MCF 10A (cell line): ENCODE data around the gene DMRTA2. TPM values are rescaled to one million over a fixed set of nuclear protein-coding genes. Genes with fewer than 3 reads are reported as not detected.

Source experiments
- BruUV-seq: library from RNA; stranded (reverse); fragments of 400-500 nt; replicated peaks from 2 replicates; lab custom pipeline; 2021; lab: Mats Ljungman, UMichigan
- CTCF ChIA-PET: fragments of 300-600 bp; sonication (Branson Sonifier 250); formaldehyde crosslinking; extraction: SDS; loops from one replicate; lab custom pipeline; 2021; ENCODE audit warnings: antibody characterized with exemption, inconsistent platforms; lab: Yijun Ruan, JAX
- POLR2A ChIA-PET: fragments of 300-600, 350-650 bp; sonication (Branson Sonifier 250); formaldehyde crosslinking; extraction: SDS; loops from one replicate; lab custom pipeline; 2020; ENCODE audit warnings: antibody characterized with exemption, inconsistent platforms; lab: Yijun Ruan, JAX
- DNase-seq: peaks from one replicate; pipeline ENCODE4 v3.0.0-alpha.2; 2018; ENCODE audit not compliant: unreplicated experiment
- H3K27ac Mint-ChIP-seq: one replicate; pipeline ENCODE4 v1.8.0; 2022; ENCODE audit warnings: mild to moderate bottlenecking, low read depth, mixed read lengths; ENCODE audit not compliant: unreplicated experiment
- H3K27me3 Mint-ChIP-seq: one replicate; pipeline ENCODE4 v1.8.0; 2022; ENCODE audit warnings: mixed read lengths; ENCODE audit not compliant: insufficient read depth, unreplicated experiment
- H3K36me3 Mint-ChIP-seq: one replicate; pipeline ENCODE4 v1.8.0; 2022; ENCODE audit warnings: mild to moderate bottlenecking, moderate library complexity, mixed read lengths; ENCODE audit not compliant: insufficient read depth, unreplicated experiment
- H3K4me1 Mint-ChIP-seq: one replicate; pipeline ENCODE4 v1.8.0; 2022; ENCODE audit warnings: mixed read lengths; ENCODE audit not compliant: insufficient read depth, unreplicated experiment
- H3K4me3 Mint-ChIP-seq: one replicate; pipeline ENCODE4 v1.8.0; 2022; ENCODE audit warnings: mild to moderate bottlenecking, moderate library complexity, mixed read lengths; ENCODE audit not compliant: unreplicated experiment
- H3K9me3 Mint-ChIP-seq: one replicate; pipeline ENCODE4 v1.8.0; 2022; ENCODE audit warnings: mixed read lengths; ENCODE audit not compliant: unreplicated experiment
- CTCF ChIP-seq: fragments of 200-600 bp; IDR thresholded peaks from one replicate; pipeline ENCODE4 v1.8.0; 2022; ENCODE audit warnings: antibody characterized with exemption, mild to moderate bottlenecking; ENCODE audit not compliant: unreplicated experiment
- intact Hi-C: fragments of 100-400 bp; cut with micrococcal nuclease; formaldehyde crosslinking; loops from 2 replicates; pipeline ENCODE4 v1.14.1; 2022
- total RNA-seq: library from RNA; stranded (reverse); gene quantifications from 2 replicates; pipeline ENCODE4 v1.2.3, GENCODE V29; 2022

Gene DMRTA2
- total RNA-seq, 1 experiment from 2014 or later: not detected

GRCh38 chr1:50415235-50416149 lies 7.8 kb downstream of the DMRTA2 start:
- peaks cover 20% of the 10 kb centered on the region for H3K9me3 Mint-ChIP-seq
- H3K4me3 Mint-ChIP-seq: no peak overlapping the region
- intact Hi-C loops: no loop called here
- TF ChIP-seq CTCF: no peak
- H3K27me3 Mint-ChIP-seq: no peaks in the 10 kb centered on the region
- no peak overlapping the region for H3K27ac Mint-ChIP-seq
- no peaks in the 10 kb centered on the region for H3K4me1 Mint-ChIP-seq
- ChIA-PET POLR2A (no interaction called here), CTCF (no interaction called here)
- peaks cover 7% of the 10 kb centered on the region for H3K36me3 Mint-ChIP-seq
- no TSS peak for BruUV-seq
- no peak for DNase-seq

DNA sequence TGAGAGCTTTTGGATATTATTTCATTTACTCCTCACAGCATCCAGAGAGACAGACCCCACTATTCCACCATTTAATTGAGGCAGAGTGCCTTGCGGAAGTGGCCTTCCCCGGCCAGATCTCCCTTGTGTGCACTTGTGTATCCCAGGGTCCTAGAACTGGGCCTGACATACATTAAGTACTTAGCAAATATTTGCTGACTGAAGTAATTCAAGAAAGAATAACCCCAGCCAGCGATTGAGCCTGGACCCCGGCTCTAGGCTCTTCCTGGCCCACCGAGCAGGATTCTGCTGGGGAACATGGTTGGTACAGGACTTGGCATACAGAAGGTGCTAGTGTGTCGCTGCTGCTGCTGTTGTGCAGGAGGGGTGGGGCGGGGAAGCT lies 8.4 kb downstream of the DMRTA2 start:
- no peaks in the 10 kb centered on the region for H3K27me3 Mint-ChIP-seq
- no peaks in the 10 kb centered on the region for H3K4me1 Mint-ChIP-seq
- intact Hi-C loops: no loop called here
- peaks cover 7% of the 10 kb centered on the region for H3K36me3 Mint-ChIP-seq
- ChIA-PET POLR2A (no interaction called here), CTCF (no interaction called here)
- BruUV-seq: no TSS peak
- no peak for DNase-seq
- H3K4me3 Mint-ChIP-seq: no peak overlapping the region
- TF ChIP-seq CTCF: no peak
- H3K9me3 Mint-ChIP-seq: peaks cover 13% of the 10 kb centered on the region
- H3K27ac Mint-ChIP-seq: no peak overlapping the region

- ChIA-PET POLR2A (interaction anchor here (0.5 kb wide), 1 partner anchor 13 kb away, joined by 3 read pairs; no protein-coding TSS in a partner anchor), CTCF (interaction anchor here (0.5 kb wide), 1 partner anchor 1735 kb away, joined by 3 read pairs; no protein-coding TSS in a partner anchor)
- Mint-ChIP-seq H3K27ac (no peak overlapping the region), H3K27me3 (no peaks in the 10 kb centered on the region), H3K4me1 (no peaks in the 10 kb centered on the region), H3K36me3 (peaks cover 7% of the 10 kb centered on the region), H3K9me3 (peaks cover 9% of the 10 kb centered on the region), H3K4me3 (no peak overlapping the region)
- intact Hi-C loops: no loop called here
- BruUV-seq: no TSS peak
- no peak for DNase-seq
- TF ChIP-seq CTCF: no peak
These were observed 10.3 kb downstream of the DMRTA2 start for GRCh38 chr1:50412813-50413476.

DNA sequence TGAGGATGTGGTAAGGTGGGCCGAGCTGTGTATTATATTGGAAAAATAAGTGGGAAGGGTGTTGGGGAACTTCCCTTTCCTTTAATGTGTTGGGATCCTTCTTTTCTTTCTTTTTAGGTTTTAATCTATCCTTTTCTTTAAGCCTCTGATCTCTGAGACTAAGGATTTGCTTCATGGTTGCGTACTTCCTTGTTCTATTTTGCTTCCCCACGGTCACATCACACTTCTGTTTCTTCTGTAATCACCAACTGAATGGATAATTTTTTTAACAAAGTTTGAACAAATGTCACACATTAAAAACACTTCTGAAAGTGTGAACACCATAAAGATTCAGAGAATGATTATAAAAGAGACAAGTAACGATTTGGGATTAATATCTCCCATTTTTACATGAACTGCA lies 17.4 kb downstream of the DMRTA2 start:
- no peak overlapping the region for H3K4me3 Mint-ChIP-seq
- BruUV-seq: no TSS peak
- H3K27ac Mint-ChIP-seq: no peak overlapping the region
- CTCF ChIA-PET: no interaction called here
- intact Hi-C loops: no loop called here
- no peaks in the 10 kb centered on the region for H3K27me3 Mint-ChIP-seq
- POLR2A ChIA-PET: no interaction called here
- no peaks in the 10 kb centered on the region for H3K36me3 Mint-ChIP-seq
- no peaks in the 10 kb centered on the region for H3K4me1 Mint-ChIP-seq
- DNase-seq: no peak
- H3K9me3 Mint-ChIP-seq: no peaks in the 10 kb centered on the region
- no peak for TF ChIP-seq CTCF
